HG02642 (cell line): ENCODE measurements around the gene PRR36.
"Not testable (repeated sequence)": the region's sequence is repeated elsewhere in the genome, so short reads cannot be mapped to it uniquely, and the experiment has no call there.

Experiments
- ATAC-seq: cut with Tn5 transposase; IDR thresholded peaks from one replicate; pipeline ENCODE4 v1.9.1; 2021; ENCODE audit warnings: mild to moderate bottlenecking; ENCODE audit not compliant: unreplicated experiment, poor library complexity

Gene PRR36

GRCh38 chr19:7874076-7874896 is at the start of gene PRR36:
PRR36 (minus strand) TSS chr19:7874390; CDS start chr19:7873689, 701 bp downstream.
- no peak for ATAC-seq

- ATAC-seq: no peak
Measured at GRCh38 chr19:7923295-7924191, 49.4 kb upstream of the PRR36 start.

- ATAC-seq: no peak
Measured at GRCh38 chr19:7922836-7923195, 48.6 kb upstream of the PRR36 start.

- ATAC-seq: no peak
Measured at GRCh38 chr19:7921967-7922835, 48.0 kb upstream of the PRR36 start.

- ATAC-seq: no peak
Measured at GRCh38 chr19:7921302-7921966, 47.2 kb upstream of the PRR36 start.

GRCh38 chr19:7920519-7921301 is 46.5 kb upstream of the PRR36 start:
- peak; percentile 50 for ATAC-seq

- peak; percentile 62 for ATAC-seq
Measured at GRCh38 chr19:7919610-7920518, 45.7 kb upstream of the PRR36 start, which contains the start of gene SNAPC2. SNAPC2 (plus strand) TSS chr19:7920338; CDS start chr19:7920367, 29 bp downstream.

GRCh38 chr19:7918615-7919421 is 44.6 kb upstream of the PRR36 start:
- no peak for ATAC-seq

- not testable (repeated sequence) for ATAC-seq
Measured at GRCh38 chr19:7918062-7918614, 43.9 kb upstream of the PRR36 start.

- no peak for ATAC-seq
Measured at GRCh38 chr19:7917267-7918061, 43.3 kb upstream of the PRR36 start.

- no peak for ATAC-seq
Measured at GRCh38 chr19:7916955-7917266, 42.7 kb upstream of the PRR36 start.

GRCh38 chr19:7916103-7916954 is 42.1 kb upstream of the PRR36 start:
- ATAC-seq: no peak

- ATAC-seq: no peak
Measured at GRCh38 chr19:7915250-7916102, 41.3 kb upstream of the PRR36 start.

GRCh38 chr19:7914598-7915045 is 40.4 kb upstream of the PRR36 start, which contains the start of gene TGFBR3L:
TGFBR3L (plus strand) TSS chr19:7914830.
- ATAC-seq: no peak
